ENCODE data around the gene EIF5B.

DNA sequence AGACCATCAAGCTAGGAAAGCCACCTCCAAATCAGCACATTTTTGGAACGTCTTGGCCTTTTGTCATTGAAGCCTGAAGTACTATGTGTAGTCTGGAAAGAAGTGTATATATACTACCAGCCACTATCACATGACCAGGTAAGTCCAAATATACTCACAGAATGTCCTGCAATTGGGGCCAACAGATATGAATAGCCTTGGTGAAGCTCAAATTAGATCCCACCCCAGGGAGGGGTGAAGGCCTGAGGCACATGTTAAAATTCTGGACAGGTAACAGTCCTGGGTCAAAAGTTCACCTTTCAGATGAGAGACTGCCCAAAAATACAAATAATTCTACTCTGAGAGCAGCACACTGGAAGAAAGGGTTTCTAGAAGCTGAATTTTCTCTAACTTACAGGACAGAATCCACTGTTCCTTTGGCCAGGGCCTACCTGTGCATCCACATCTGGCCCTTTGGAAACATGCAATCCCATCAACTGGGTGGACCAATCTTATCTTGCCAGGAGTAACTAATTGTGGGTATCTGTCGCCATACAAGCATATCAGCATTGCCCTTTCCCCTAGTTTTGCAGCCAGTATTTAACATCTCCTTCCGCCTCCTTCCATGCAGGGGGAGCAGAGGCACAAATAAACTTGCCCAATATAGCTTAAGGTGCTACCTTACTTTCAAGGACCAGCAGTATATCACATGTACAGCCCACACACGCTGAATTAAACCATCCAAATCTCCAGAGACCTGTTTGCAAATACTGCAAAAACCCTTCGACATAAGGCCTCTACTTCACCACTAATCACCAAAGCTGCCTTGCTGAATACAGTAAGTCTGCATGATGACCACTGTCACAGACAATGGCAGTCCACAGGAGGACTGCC lies 67.8 kb downstream of the EIF5B start:
- TF ChIP-seq CTCF (IDR thresholded peaks at IDR 0.05) (no peak), POLR2A (IDR thresholded peaks at IDR 0.05) (no peak)

Data from breast epithelium (tissue), 3 donors.